SK-N-SH (cell line): ENCODE measurements around the gene ARID1A. TPM values are rescaled to one million over a fixed set of nuclear protein-coding genes. Genes with fewer than 3 reads are reported as not detected.
A peak's percentile ranks its signal among the peaks of the same experiment; 100 is the strongest.

Experiments used
- CTCF ChIA-PET: fragments of 300-600, 350-600 bp; formaldehyde crosslinking; extraction: SDS; loops from one replicate; lab custom pipeline; 2021; lab: Yijun Ruan, JAX
- POLR2A ChIA-PET: fragments of 350-600 bp; sonication (Branson Sonifier 250); formaldehyde crosslinking; extraction: SDS; loops from one replicate; lab custom pipeline; 2020; ENCODE audit warnings: antibody characterized with exemption, inconsistent platforms; lab: Yijun Ruan, JAX
- DNase-seq: peaks from one replicate; pipeline ENCODE4 v3.0.0; 2012
- H2AFZ ChIP-seq: fragments of 200-600 bp; sonication (generic); 2 replicates; pipeline ENCODE4 v1.8.1; 2016; ENCODE audit warnings: antibody characterized with exemption, mild to moderate bottlenecking, low read depth
- H3F3A ChIP-seq: fragments of 200-600 bp; sonication (generic); replicated peaks from 2 replicates; pipeline ENCODE3; 2016; ENCODE audit warnings: antibody characterized with exemption, mild to moderate bottlenecking; ENCODE audit not compliant: insufficient read depth
- H3K27ac ChIP-seq, 2 experiments: fragments of 200-500 bp in 1 of 2; fragments of 200-600 bp in 1 of 2; sonication (Bioruptor generic) in 1 of 2; sonication (generic), shearing (Covaris generic) in 1 of 2; 2 replicates each; pipeline versions ENCODE4 v1.5.1 to v1.6.1; 2014 to 2016; ENCODE audit warnings: low read depth in 2 of 2, inconsistent platforms in 1 of 2, low read length in 1 of 2, mild to moderate bottlenecking in 1 of 2, mixed read lengths in 1 of 2
- H3K27me3 ChIP-seq: fragments of 200-600 bp; sonication (generic), shearing (Covaris generic); 2 replicates; pipeline ENCODE4 v1.6.1; 2016; ENCODE audit warnings: mixed run types; ENCODE audit not compliant: insufficient read depth
- H3K36me3 ChIP-seq, 2 experiments: fragments of 200-500 bp in 1 of 2; fragments of 200-600 bp in 1 of 2; sonication (Bioruptor generic) in 1 of 2; sonication (generic) in 1 of 2; replicated peaks in 1 of 2; 2 replicates each; pipeline versions ENCODE3 to v1.5.1; 2014 to 2016; ENCODE audit warnings: low read length in 1 of 2, mild to moderate bottlenecking in 1 of 2; ENCODE audit not compliant: insufficient read depth in 2 of 2, control insufficient read depth in 1 of 2
- H3K4me1 ChIP-seq, 2 experiments: fragments of 200-500 bp in 1 of 2; fragments of 200-600 bp in 1 of 2; sonication (Bioruptor generic) in 1 of 2; sonication (generic), shearing (Covaris generic) in 1 of 2; 2 replicates each; pipeline versions ENCODE4 v1.5.1 to v1.6.1; 2014 to 2016; ENCODE audit warnings: low read depth in 1 of 2, low read length in 1 of 2, mixed run types in 1 of 2; ENCODE audit not compliant: insufficient read depth in 2 of 2, control insufficient read depth in 1 of 2
- H3K4me2 ChIP-seq: fragments of 200-600 bp; sonication (generic), shearing (Covaris generic); 2 replicates; pipeline ENCODE4 v1.6.1; 2017; ENCODE audit warnings: mixed run types
- H3K4me3 ChIP-seq, 2 experiments: fragments of 200-500 bp in 1 of 2; fragments of 200-600 bp in 1 of 2; sonication (Bioruptor generic) in 1 of 2; sonication (generic), shearing (Covaris generic) in 1 of 2; 2 replicates each; pipeline versions ENCODE4 v1.5.1 to v1.8.1; 2014 to 2016; ENCODE audit warnings: low read depth in 2 of 2, inconsistent platforms in 1 of 2, low read length in 1 of 2, mild to moderate bottlenecking in 1 of 2, mixed read lengths in 1 of 2, moderate library complexity in 1 of 2
- H3K79me2 ChIP-seq: fragments of 200-600 bp; sonication (generic); 2 replicates; pipeline ENCODE4 v1.8.1; 2017; ENCODE audit warnings: mild to moderate bottlenecking; ENCODE audit not compliant: insufficient read depth
- H3K9ac ChIP-seq: fragments of 200-600 bp; sonication (generic); 2 replicates; pipeline ENCODE4 v1.6.1; 2017; ENCODE audit warnings: mixed run types
- H3K9me2 ChIP-seq: fragments of 200-600 bp; sonication (generic); 2 replicates; pipeline ENCODE4 v1.6.1; 2017; ENCODE audit warnings: mixed run types
- H3K9me3 ChIP-seq: fragments of 200-600 bp; sonication (generic); 2 replicates; pipeline ENCODE4 v1.6.1; 2017; ENCODE audit warnings: mixed run types, mild to moderate bottlenecking, moderate library complexity
- H4K20me1 ChIP-seq: fragments of 200-600 bp; sonication (generic); 2 replicates; pipeline ENCODE4 v1.6.1; 2017; ENCODE audit warnings: mild to moderate bottlenecking, mixed run types; ENCODE audit not compliant: insufficient read depth
- CHD2 ChIP-seq: fragments of 150-350 bp; IDR thresholded peaks from 2 replicates; pipeline ENCODE4 v1.6.1; 2018; ENCODE audit warnings: low read length; ENCODE audit not compliant: partially characterized antibody
- ELF1 ChIP-seq: IDR thresholded peaks from 2 replicates; pipeline ENCODE4 v1.4.0; 2012
- FOSL2 ChIP-seq: IDR thresholded peaks from 2 replicates; pipeline ENCODE4 v1.4.0; 2012; ENCODE audit warnings: low read depth, mild to moderate bottlenecking, moderate library complexity, borderline replicate concordance
- SMC3 ChIP-seq: IDR thresholded peaks from 2 replicates; pipeline ENCODE4 v1.6.1; 2012; ENCODE audit warnings: low read depth, low read length, improper control_type of control experiment
- TCF12 ChIP-seq: IDR thresholded peaks from 2 replicates; pipeline ENCODE4 v1.4.0; 2012
- TEAD4 ChIP-seq: IDR thresholded peaks from 2 replicates; pipeline ENCODE4 v1.4.0; 2012; ENCODE audit warnings: mild to moderate bottlenecking, borderline replicate concordance; ENCODE audit not compliant: insufficient read depth
- YY1 ChIP-seq: IDR thresholded peaks from 2 replicates; pipeline ENCODE4 v1.4.0; 2012; ENCODE audit warnings: low read depth, mild to moderate bottlenecking
- ZBTB33 ChIP-seq: IDR thresholded peaks from 2 replicates; pipeline ENCODE4 v1.4.0; 2012; ENCODE audit warnings: low read depth, borderline replicate concordance
- WGBS: methylation state at CpG from one replicate; pipeline ENCODE4 v1.1.6; 2017; ENCODE audit warnings: low lambda C conversion rate; 5-methylcytosine and 5-hydroxymethylcytosine counted together
- polyA plus RNA-seq, 3 experiments: library from polyadenylated mRNA; depleted of rRNA; stranded (reverse); fragments of >200 nt; gene quantifications; 2 replicates each; pipeline ENCODE4 v1.2.3, GENCODE V29; 2012
- TF ChIP-seq, protein P1 (sequence below): IDR thresholded peaks from 2 replicates; pipeline ENCODE4 v1.4.0; 2012; ENCODE audit warnings: low read depth
- TF ChIP-seq, protein P2 (sequence below): IDR thresholded peaks from 2 replicates; pipeline ENCODE4; 2012

The ARID1A gene
- polyA plus RNA-seq, 1 of the 3 experiments (the other 2 are of a cell fraction): 26.5 TPM

DNA sequence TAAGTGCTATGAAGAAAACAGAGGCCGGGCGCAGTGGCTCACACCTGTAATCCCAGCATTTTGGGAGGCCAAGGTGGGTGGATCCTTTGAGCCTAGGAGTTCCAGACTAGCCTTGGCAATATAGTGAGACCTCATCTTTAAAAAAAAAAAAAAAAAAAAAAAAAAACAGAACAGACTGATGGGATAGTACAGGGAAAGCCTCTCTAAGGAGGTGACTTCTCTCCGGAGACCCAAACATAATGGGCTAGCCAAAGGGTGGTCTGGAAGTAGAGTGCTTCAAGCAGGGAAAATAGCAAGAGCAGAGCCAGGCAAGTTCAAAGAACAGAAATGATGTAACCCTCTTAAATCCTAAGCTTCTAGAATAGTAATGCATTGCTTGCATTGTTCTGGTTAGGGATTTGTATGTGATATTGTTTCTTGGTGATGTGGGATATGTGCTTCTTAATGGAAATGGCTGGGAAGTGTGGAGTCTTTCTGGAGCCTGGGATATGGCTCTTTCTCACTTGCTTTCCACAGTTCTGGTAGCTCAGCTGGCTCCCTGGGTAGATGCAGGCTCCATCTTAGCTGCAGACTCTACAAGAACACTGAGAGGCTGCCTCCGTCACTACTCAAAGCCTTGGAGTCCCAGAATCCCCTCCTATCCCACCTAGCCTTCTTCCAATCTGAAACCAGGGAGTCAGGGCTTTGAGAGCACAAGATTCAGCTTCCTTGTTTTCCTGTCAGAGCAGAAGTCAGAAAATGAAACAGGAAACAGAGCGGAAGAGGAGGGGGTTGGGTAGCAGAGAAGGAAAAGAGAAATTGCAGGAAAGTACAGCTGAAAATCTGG lies 90.0 kb downstream of the ARID1A start:
- Histone ChIP-seq H4K20me1 (peaks cover 4% of the 10 kb centered on the region; the same call in 1 of the 2 replicates), H3K9me2 (no peaks in the 10 kb centered on the region), H3K27me3 (no peaks in the 10 kb centered on the region), H2AFZ (no peak overlapping the region), H3K27ac (peak overlapping the region; percentile 98 to 99), H3K36me3 (peaks cover 13 to 33% of the 10 kb centered on the region in 2 experiments), H3K4me2 (peak overlapping the region; percentile 96), H3K4me3 (no peak overlapping the region), H3K4me1 (peaks cover 29 to 34% of the 10 kb centered on the region in 2 experiments), H3K9me3 (no peaks in the 10 kb centered on the region), H3K9ac (peak overlapping the region; percentile 91), H3K79me2 (peaks cover 20% of the 10 kb centered on the region), H3F3A (peaks cover 34% of the 10 kb centered on the region)
- no peak for DNase-seq
- WGBS: 95% methylated on average over 5 of the region's 5 CpGs
- POLR2A ChIA-PET: interaction anchor here (0.7 to 1.3 kb wide), 3 partner anchors 88 to 286 kb away, joined by 5 to 8 read pairs (median 6); no protein-coding TSS in a partner anchor
- CTCF ChIA-PET: interaction anchor here (1.0 to 2.4 kb wide), 4 partner anchors 25 to 187 kb away, joined by 3 to 24 read pairs (median 6); no protein-coding TSS in a partner anchor
- no peak for TF ChIP-seq TEAD4
- TF ChIP-seq ELF1: no peak
- TF ChIP-seq FOSL2: no peak
- TF ChIP-seq ZBTB33: no peak
- TF ChIP-seq CHD2: no peak
- TF ChIP-seq, protein P1, sequence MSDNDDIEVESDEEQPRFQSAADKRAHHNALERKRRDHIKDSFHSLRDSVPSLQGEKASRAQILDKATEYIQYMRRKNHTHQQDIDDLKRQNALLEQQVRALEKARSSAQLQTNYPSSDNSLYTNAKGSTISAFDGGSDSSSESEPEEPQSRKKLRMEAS: no peak
- TF ChIP-seq TCF12: no peak
- TF ChIP-seq SMC3: no peak
- no peak for TF ChIP-seq YY1
- TF ChIP-seq, protein P2, sequence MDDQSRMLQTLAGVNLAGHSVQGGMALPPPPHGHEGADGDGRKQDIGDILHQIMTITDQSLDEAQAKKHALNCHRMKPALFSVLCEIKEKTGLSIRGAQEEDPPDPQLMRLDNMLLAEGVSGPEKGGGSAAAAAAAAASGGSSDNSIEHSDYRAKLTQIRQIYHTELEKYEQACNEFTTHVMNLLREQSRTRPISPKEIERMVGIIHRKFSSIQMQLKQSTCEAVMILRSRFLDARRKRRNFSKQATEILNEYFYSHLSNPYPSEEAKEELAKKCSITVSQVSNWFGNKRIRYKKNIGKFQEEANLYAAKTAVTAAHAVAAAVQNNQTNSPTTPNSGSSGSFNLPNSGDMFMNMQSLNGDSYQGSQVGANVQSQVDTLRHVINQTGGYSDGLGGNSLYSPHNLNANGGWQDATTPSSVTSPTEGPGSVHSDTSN: no peak
